NCI-H1694 (cell line): ENCODE results near the gene LRRC25.
A peak's percentile ranks its signal among the peaks of the same experiment; 100 is the strongest.
"Not testable (repeated sequence)": the region's sequence is repeated elsewhere in the genome, so short reads cannot be mapped to it uniquely, and the experiment has no call there.

ENCODE experiments used
- DNase-seq: peaks from one replicate; lab custom pipeline; 2025; lab: John Stamatoyannopoulos, UW

Gene LRRC25

DNA sequence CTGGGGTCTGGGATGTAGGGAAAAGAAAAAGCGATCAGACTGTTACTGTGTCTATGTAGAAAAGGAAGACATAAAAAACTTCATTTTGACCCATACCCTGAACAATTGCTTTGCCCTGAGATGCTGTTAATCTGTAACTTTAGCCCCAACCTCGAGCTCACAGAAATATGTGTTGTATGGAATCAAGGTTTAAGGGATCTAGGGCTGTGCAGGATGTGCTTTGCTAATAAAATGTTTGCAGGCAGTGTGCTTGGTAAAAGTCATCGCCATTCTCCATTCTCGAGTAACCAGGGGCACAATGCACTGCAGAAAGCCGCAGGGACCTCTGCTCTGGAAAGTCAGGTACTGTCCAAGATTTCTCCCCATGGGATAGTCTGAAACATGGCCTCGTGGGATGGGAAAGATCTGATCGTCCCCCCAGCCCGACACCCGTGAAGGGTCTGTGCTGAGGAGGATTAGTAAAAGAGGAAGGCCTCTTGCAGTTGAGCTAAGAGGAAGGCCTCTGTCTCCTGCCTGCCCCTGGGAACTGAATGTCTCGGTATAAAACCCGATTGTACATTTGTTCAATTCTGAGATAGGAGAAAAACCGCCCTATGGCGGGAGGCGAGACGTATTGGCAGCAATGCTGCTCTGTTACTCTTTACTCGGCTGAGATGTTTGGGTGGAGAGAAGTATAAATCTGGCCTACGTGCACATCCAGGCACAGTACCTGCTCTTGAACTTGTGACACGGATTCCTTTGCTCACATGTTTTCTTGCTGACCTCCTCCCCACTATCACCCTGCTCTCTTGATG is 5.2 kb upstream of the LRRC25 start:
- not testable (repeated sequence) for DNase-seq

DNA sequence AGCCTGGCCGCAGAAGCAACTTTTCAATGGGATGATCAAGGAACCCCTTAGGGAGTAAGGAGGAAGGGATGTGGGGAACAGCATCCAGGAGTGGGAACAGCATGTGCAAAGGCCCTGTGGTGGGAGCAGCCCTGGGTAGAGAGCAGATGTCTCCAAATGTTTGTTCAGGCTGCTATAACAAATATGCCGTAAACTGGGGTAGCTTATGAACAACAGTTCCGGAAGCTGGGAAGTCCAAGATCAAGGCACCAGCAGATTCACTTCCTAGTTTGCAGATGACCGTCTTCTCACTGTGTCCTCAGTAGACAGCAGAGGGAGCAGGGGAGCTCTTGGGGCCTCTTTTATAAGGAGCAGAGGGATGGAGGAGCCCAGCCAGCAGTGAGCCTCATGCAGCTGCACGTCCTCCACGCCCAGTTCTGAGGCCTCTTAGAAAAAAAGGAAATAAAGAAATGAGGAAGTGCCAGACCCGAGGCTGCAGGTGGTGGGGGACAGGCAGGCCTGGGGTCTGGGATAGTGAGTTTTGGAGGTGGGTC is 4.2 kb upstream of the LRRC25 start:
- no peak for DNase-seq

GRCh38 chr19:18399008-18399407 is 1.6 kb upstream of the LRRC25 start:
- DNase-seq = no peak

DNA sequence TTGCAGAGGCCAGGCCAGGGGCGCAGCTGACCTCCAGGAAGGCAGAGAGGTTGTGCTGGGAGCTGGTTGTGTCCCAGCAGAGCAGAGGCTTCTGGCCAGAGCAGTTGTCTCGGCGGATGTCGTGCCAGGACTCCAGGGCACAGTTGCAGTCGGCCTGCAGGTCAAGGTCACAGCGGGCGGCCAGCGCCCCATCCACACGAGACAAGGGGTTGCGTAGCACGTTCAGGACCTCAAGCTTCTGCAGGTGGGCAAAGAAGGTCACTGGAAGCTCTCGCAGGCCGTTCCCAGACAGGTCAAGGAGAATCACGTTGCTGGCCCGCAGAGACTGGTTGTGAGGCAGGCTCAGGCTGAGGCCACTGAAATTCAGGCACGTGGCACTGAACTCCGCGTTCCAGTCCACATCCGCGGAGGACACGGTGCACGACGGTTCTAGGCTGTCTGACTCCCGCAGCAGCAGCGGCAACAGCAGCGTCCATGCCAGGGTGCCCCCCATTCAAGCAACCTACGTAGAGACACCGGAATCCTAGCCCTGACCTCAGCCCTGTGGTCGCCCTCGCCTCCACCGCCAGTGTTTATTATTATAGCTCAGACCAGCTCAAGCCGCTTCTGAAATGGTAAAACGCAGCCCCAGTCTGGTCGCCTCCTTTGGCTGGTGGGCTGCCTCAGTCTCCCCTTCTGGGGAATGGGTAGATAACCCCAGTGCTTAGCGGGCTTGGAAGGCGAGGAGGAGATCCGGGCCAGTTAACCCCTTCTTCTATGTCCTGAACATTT is 766 bp downstream of the LRRC25 start:
- DNase-seq = no peak

DNA sequence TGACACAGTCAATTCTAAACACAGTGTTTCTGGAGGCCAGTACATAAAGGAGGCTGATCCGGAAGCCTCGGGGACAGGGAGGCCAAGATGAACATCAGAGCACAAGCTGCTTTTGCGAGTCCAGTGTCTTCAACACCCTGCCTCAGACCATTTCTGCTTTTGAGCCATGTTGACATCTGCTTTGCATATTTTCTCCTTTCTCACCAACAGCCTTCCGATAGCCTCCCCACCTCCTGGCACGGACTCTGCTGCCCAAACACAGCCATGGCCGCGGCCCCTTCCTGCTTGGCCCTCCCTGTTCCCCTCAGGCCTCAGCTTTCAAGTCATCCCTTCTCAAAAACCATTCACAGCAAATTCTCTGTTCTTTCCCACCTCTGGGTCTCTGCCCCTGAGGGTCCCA is 3.6 kb downstream of the LRRC25 start:
- no peak for DNase-seq

GRCh38 chr19:18392926-18393325 is 4.5 kb downstream of the LRRC25 start:
- no peak for DNase-seq

DNA sequence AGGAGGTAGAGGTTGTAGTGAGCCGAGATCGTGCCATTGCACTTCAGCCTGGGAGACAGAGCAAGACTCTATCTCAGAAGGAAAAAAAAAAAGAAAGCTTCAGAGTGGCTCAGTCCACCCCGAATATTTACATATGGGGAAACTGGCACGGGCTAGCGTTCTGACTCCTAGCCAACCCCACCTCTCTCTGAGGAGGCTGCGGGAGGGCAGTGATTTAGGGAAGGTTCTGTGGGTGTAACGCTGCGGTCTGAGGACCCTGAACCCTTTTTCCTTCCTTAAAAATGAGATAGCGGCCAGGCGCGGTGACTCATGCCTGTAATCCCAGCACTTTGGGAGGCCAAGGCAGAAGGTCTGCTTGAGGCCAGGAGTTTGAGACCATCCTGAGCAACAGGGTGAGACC is 5.0 kb downstream of the LRRC25 start:
- no peak for DNase-seq

DNA sequence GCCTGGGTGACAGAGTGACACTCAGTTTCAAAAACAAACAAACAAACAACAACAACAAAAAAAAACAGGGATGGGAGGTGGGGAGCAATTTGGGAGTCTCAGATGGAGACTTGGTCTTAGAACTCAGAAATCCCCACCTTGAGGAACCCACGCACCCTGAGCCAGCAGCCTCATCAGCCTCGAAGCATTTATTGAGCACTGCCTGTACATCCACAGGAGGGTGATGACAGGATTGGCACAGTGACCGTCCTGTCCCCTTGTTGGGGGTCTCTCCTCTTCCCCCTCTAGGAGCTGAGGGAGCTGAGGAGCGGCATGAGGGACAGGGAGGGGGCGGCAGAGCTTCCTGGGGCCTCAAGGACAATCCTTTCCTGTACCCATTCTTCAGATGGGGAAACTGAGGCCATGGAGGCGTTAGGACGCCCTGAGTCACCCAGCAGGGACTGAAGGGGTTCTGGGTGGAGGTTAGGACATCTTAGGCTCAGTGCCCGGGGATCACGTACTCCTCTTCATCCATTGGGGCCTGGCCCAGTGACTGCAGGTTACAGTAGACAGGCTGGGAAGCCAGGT is 5.8 kb downstream of the LRRC25 start:
- no peak for DNase-seq

GRCh38 chr19:18390065-18390907 is 7.1 kb downstream of the LRRC25 start:
- peak; percentile 68 for DNase-seq

GRCh38 chr19:18389726-18390064 is 7.7 kb downstream of the LRRC25 start:
- DNase-seq = no peak

DNA sequence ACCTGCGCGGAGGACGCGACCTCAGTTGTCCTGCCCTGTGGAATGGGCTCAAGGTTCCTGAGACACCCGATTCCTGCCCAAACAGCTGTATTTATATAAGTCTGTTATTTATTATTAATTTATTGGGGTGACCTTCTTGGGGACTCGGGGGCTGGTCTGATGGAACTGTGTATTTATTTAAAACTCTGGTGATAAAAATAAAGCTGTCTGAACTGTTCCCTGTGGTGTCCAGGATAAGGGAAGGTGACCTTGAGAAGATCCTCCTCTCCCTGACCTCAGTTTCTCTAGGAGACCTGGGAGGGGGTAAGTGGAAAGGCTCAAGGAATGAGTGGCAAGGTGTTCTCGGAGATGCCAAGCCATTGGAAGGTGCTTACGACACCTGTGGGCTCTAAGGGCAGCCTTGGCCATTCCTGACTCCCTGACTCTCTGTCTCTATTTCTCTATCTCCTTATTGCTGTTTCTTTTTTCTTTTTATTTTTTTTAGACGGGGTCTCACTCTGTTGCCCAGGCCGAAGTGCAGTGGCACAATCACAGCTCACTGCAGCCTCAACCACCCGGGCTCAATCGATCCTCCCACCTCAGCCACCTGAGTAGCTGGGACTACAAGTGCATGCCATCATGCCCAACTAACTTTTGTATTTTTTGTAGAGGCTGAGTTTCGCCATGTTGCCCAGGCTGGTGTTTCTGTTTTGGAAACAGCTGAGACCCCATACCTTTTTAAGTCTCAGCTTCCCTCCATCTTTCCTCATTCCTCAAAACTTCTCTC is 8.3 kb downstream of the LRRC25 start:
- DNase-seq = no peak

GRCh38 chr19:18388100-18388959 is 9.1 kb downstream of the LRRC25 start:
- peak; percentile 58 for DNase-seq

GRCh38 chr19:18386543-18387271 is 10.7 kb downstream of the LRRC25 start:
- DNase-seq = no peak

DNA sequence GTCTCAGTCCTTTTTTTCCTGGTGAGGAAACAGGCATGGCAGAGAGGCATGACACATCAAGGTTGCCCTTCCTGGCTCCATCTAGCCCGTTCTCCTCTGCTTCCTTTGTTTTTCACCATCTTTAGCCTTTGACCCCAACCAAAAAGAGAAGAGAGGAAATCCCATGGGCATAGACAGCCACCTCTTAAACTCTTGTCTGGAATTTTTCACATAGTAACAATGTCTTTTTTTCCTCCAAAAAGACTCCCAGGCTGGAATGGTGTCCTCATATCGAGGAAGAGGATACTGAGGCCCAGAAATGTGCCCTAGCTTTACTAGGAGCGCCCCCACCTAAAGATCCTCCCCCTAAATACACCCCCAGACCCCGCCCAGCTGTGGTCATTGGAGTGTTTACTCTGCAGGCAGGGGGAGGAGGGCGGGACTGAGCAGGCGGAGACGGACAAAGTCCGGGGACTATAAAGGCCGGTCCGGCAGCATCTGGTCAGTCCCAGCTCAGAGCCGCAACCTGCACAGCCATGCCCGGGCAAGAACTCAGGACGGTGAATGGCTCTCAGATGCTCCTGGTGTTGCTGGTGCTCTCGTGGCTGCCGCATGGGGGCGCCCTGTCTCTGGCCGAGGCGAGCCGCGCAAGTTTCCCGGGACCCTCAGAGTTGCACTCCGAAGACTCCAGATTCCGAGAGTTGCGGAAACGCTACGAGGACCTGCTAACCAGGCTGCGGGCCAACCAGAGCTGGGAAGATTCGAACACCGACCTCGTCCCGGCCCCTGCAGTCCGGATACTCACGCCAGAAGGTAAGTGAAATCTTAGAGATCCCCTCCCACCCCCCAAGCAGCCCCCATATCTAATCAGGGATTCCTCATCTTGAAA is 11.5 kb downstream of the LRRC25 start, which contains the start of gene GDF15:
Gene GDF15 (plus strand): TSS at position 484 of the 868 bp plus-strand sequence. CDS start 32 bp downstream, at position 516.
- DNase-seq = peak; percentile 21

GRCh38 chr19:18385359-18385674 is 12.1 kb downstream of the LRRC25 start:
- no peak for DNase-seq

GRCh38 chr19:18384775-18385174 is 12.6 kb downstream of the LRRC25 start:
- no peak for DNase-seq

DNA sequence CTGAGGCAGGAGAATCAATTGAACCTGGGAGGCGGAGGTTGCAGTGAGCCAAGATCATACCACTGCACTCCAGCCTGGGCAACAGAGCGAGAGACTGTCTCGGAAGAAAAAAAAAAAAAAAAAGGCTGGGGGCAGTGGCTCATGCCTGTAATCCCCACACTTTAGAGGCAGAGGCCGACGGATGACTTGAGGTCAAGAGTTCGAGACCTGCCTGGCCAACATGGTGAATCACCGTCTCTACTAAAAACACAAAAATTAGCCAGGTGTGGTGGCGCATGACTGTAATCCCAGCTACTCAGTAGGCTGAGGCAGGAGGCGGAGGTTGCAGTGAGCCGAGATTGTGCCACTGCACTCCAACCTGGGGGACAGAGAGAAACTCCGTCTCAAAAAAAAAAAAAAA is 13.8 kb downstream of the LRRC25 start:
- DNase-seq = not testable (repeated sequence)

GRCh38 chr19:18380843-18381242 is 16.6 kb downstream of the LRRC25 start:
- DNase-seq = no peak
